Uterus (tissue), 4 donors: ENCODE data around the gene TBX5. TPM values are rescaled to one million over a fixed set of nuclear protein-coding genes. Genes with fewer than 3 reads are reported as not detected.

Experiments used
- DNase-seq, 2 donors: peaks; one replicate each; pipeline ENCODE4 v3.0.0-alpha.2; 2019 to 2020
- H3K27ac ChIP-seq, 2 donors: fragments of 200-600 bp; sonication (generic); 1 replicate in 1 of 2; 2 replicates in 1 of 2; pipeline ENCODE4 v1.5.1; 2016 to 2018
- H3K27me3 ChIP-seq, 2 donors: fragments of 200-600 bp; sonication (generic); one replicate each; pipeline ENCODE4 v1.5.1; 2018 to 2019; ENCODE audit warnings: control low read depth in 1 of 2
- H3K36me3 ChIP-seq, 2 donors: fragments of 200-600 bp; sonication (generic); one replicate each; pipeline ENCODE4 v1.5.1; 2019; ENCODE audit warnings: control low read depth in 1 of 2
- H3K4me1 ChIP-seq, 2 donors: fragments of 200-600 bp; sonication (generic); one replicate each; pipeline ENCODE4 v1.5.1; 2018 to 2019; ENCODE audit warnings: control low read depth in 1 of 2
- H3K4me3 ChIP-seq, 2 donors: fragments of 200-600 bp; sonication (generic); 1 replicate in 1 of 2; 2 replicates in 1 of 2; pipeline ENCODE4 v1.5.1; 2018 to 2019; ENCODE audit warnings: mild to moderate bottlenecking in 1 of 2
- H3K9me3 ChIP-seq, 2 donors: fragments of 200-600 bp; sonication (generic); one replicate each; pipeline ENCODE4 v1.5.1; 2019; ENCODE audit warnings: control low read depth in 1 of 2
- CTCF ChIP-seq, 4 experiments: fragments of 200-600 bp in 2 of 4; fragments of 450-650 bp in 2 of 4; sonication (generic) in 2 of 4; IDR thresholded peaks; one replicate each; pipeline ENCODE4 v1.5.1; 2016 to 2019; ENCODE audit warnings: antibody characterized with exemption in 4 of 4, mild to moderate bottlenecking in 2 of 4, moderate library complexity in 1 of 4
- POLR2A ChIP-seq, 2 donors: fragments of 450-650 bp; IDR thresholded peaks; one replicate each; pipeline ENCODE4 v1.6.1; 2016; ENCODE audit warnings: antibody characterized with exemption in 2 of 2, mild to moderate bottlenecking in 1 of 2, moderate library complexity in 1 of 2
- intact Hi-C: fragments of 100-400 bp; cut with DNase I; formaldehyde crosslinking; loops from one replicate; pipeline ENCODE4 v1.15.1; 2023; ENCODE audit warnings: low total_unique reads
- total RNA-seq, 4 donors: library from RNA; depleted of rRNA in 3 of 4; stranded (reverse); fragments of >200 nt in 3 of 4; gene quantifications; one replicate each; pipeline versions ENCODE4 v1.1.0 to v1.2.4, GENCODE V29; 2014 to 2023
- donor health status: DM: yes; HTN: yes; CAD: no.

The TBX5 gene
- total RNA-seq, 4 donors from 2014 or later, result not detected

- no peak for TF ChIP-seq CTCF (IDR thresholded peaks at IDR 0.05)
- no peak for TF ChIP-seq POLR2A (IDR thresholded peaks at IDR 0.05)
- no peak for DNase-seq
- Histone ChIP-seq H3K36me3 (no peaks in the 10 kb centered on the region), H3K9me3 (no peaks in the 10 kb centered on the region), H3K27me3 (peaks cover 0 to 70% of the 10 kb centered on the region in 2 donors), H3K4me1 (no peaks in the 10 kb centered on the region), H3K27ac (no peak overlapping the region), H3K4me3 (no peak overlapping the region)
- intact Hi-C loops, result no loop called here
These were observed 37.9 kb upstream of the TBX5 start for GRCh38 chr12:114443607-114444421.

- intact Hi-C loops, result no loop called here
- Histone ChIP-seq H3K4me1 (no peaks in the 10 kb centered on the region), H3K4me3 (no peak overlapping the region), H3K27ac (no peak overlapping the region), H3K36me3 (no peaks in the 10 kb centered on the region), H3K27me3 (peaks cover 0 to 69% of the 10 kb centered on the region in 2 donors), H3K9me3 (no peaks in the 10 kb centered on the region)
- no peak for TF ChIP-seq CTCF (IDR thresholded peaks at IDR 0.05)
- no peak for TF ChIP-seq POLR2A (IDR thresholded peaks at IDR 0.05)
- DNase-seq, result no peak
These were observed 36.6 kb upstream of the TBX5 start for GRCh38 chr12:114442578-114442977.

- H3K4me1 ChIP-seq, result no peaks in the 10 kb centered on the region
- H3K27me3 ChIP-seq, result peaks cover 0 to 59% of the 10 kb centered on the region in 2 donors
- H3K27ac ChIP-seq, result no peak overlapping the region
- TF ChIP-seq POLR2A (IDR thresholded peaks at IDR 0.05), result no peak
- no peaks in the 10 kb centered on the region for H3K36me3 ChIP-seq
- no peak for DNase-seq
- intact Hi-C loops, result no loop called here
- no peaks in the 10 kb centered on the region for H3K9me3 ChIP-seq
- no peak overlapping the region for H3K4me3 ChIP-seq
These were observed 35.6 kb upstream of the TBX5 start for GRCh38 chr12:114441545-114441944.

- Histone ChIP-seq H3K4me1 (no peaks in the 10 kb centered on the region), H3K9me3 (no peaks in the 10 kb centered on the region), H3K27ac (no peak overlapping the region), H3K4me3 (no peak overlapping the region), H3K36me3 (no peaks in the 10 kb centered on the region), H3K27me3 (peaks cover 0 to 54% of the 10 kb centered on the region in 2 donors)
- intact Hi-C loops, result no loop called here
- TF ChIP-seq POLR2A (IDR thresholded peaks at IDR 0.05) (no peak), CTCF (IDR thresholded peaks at IDR 0.05) (no peak)
- no peak for DNase-seq
These were observed 35.1 kb upstream of the TBX5 start for GRCh38 chr12:114441039-114441383.

- no peak for DNase-seq
- no peaks in the 10 kb centered on the region for H3K4me1 ChIP-seq
- no peaks in the 10 kb centered on the region for H3K36me3 ChIP-seq
- no peak for TF ChIP-seq CTCF (IDR thresholded peaks at IDR 0.05)
- no peak for TF ChIP-seq POLR2A (IDR thresholded peaks at IDR 0.05)
- intact Hi-C loops, result no loop called here
- H3K27me3 ChIP-seq, result peaks cover 0 to 48% of the 10 kb centered on the region in 2 donors
- H3K4me3 ChIP-seq, result no peak overlapping the region
- H3K9me3 ChIP-seq, result no peaks in the 10 kb centered on the region
- no peak overlapping the region for H3K27ac ChIP-seq
These were observed 34.5 kb upstream of the TBX5 start for GRCh38 chr12:114440270-114441038.
